ENCODE data around the gene OSBPL10. TPM values are rescaled to one million over a fixed set of nuclear protein-coding genes. Genes with fewer than 3 reads are reported as not detected.
"Not testable (repeated sequence)": the region's sequence is repeated elsewhere in the genome, so short reads cannot be mapped to it uniquely, and the experiment has no call there.

OSBPL10 gene
- total and polyA plus RNA-seq, 2 donors (not counting 1 experiment from before 2014, with no cell fraction given), result 7.1 to 7.5 TPM

DNA sequence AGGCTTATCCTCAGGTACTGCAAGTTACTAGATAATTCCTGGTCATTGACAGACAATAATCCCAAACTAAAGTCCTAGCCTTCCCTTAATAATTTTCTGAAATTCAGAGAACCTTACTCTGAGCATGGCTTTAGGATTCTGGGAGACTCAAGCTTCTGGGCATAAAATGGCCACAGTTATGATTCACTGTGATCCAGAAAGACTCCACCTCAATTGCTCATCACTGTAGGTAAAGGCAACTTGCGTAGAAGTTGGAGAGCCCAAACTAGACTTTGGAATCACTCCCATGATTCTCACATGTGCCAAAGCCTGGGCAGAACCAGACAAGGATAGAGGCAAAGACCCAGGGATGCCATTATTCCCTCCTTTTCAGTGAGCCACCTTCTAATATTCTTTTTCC is 195.3 kb downstream of the OSBPL10 start:
- H4K20me1 ChIP-seq (ENCODE audit: control insufficient read depth, extremely low read depth, insufficient read depth, low read length), result no peaks in the 10 kb centered on the region
- no peak overlapping the region for H2AFZ ChIP-seq (ENCODE audit: low read length)
- no peak overlapping the region for H3K4me2 ChIP-seq (ENCODE audit: extremely low read depth, insufficient read depth, low read length)
- no peak overlapping the region for H3K4me3 ChIP-seq (replicated peaks in 1 of 4; ENCODE audit: control extremely low read depth in 1 of 4, insufficient read depth in 1 of 4, low read depth in 3 of 4, low read length in 4 of 4)
- no peaks in the 10 kb centered on the region for H3K9me3 ChIP-seq (ENCODE audit: control insufficient read depth, insufficient read depth, low read depth, low read length)
- no peak for TF ChIP-seq EZH2 (IDR thresholded peaks at IDR 0.05; ENCODE audit: low read length, missing control alignments)
- TF ChIP-seq, protein P1, sequence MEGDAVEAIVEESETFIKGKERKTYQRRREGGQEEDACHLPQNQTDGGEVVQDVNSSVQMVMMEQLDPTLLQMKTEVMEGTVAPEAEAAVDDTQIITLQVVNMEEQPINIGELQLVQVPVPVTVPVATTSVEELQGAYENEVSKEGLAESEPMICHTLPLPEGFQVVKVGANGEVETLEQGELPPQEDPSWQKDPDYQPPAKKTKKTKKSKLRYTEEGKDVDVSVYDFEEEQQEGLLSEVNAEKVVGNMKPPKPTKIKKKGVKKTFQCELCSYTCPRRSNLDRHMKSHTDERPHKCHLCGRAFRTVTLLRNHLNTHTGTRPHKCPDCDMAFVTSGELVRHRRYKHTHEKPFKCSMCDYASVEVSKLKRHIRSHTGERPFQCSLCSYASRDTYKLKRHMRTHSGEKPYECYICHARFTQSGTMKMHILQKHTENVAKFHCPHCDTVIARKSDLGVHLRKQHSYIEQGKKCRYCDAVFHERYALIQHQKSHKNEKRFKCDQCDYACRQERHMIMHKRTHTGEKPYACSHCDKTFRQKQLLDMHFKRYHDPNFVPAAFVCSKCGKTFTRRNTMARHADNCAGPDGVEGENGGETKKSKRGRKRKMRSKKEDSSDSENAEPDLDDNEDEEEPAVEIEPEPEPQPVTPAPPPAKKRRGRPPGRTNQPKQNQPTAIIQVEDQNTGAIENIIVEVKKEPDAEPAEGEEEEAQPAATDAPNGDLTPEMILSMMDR (conservative IDR thresholded peaks at IDR 0.05 in 1 of 2, IDR thresholded peaks at IDR 0.05 in 1 of 2; ENCODE audit: low read depth in 1 of 2, low read length in 2 of 2), result no peak
- no peak overlapping the region for H3K27ac ChIP-seq (ENCODE audit: insufficient read depth, low read length)
- no peaks in the 10 kb centered on the region for H3K27me3 ChIP-seq (ENCODE audit: control insufficient read depth, insufficient read depth, low read length)
- H3K36me3 ChIP-seq (ENCODE audit: control insufficient read depth, insufficient read depth, low read length), result no peaks in the 10 kb centered on the region
- no peak overlapping the region for H3K9ac ChIP-seq (ENCODE audit: insufficient read depth, low read length)
- no peaks in the 10 kb centered on the region for H3K79me2 ChIP-seq (ENCODE audit: control insufficient read depth, insufficient read depth, low read length)
- no peak for DNase-seq (ENCODE audit: low read depth in 2 of 2)
- H3K4me1 ChIP-seq (ENCODE audit: control insufficient read depth, extremely low read depth, insufficient read depth, low read length), result no peaks in the 10 kb centered on the region

DNA sequence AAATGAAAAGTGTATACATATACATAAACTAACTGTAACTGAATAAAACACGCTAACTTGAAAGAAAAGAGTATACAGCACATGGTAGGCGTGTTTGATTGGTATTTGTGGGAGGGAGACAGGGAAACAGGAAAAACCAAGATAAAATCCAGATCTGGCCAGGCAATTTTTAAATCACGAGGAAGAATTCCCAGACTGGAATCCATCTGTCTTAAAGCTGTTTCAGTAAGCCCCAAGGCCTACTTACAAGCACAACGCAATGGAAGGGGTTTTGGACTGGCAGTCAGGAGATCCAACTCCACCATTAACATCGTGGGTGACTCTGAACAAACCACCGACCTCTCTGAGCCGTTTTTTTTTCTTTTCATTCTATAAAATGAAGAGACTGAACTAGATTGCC is 195.8 kb downstream of the OSBPL10 start:
- H3K9ac ChIP-seq (ENCODE audit: insufficient read depth, low read length), result no peak overlapping the region
- no peak overlapping the region for H3K27ac ChIP-seq (ENCODE audit: insufficient read depth, low read length)
- H3K4me2 ChIP-seq (ENCODE audit: extremely low read depth, insufficient read depth, low read length), result no peak overlapping the region
- no peak for TF ChIP-seq EZH2 (IDR thresholded peaks at IDR 0.05; ENCODE audit: low read length, missing control alignments)
- TF ChIP-seq, protein P1 (conservative IDR thresholded peaks at IDR 0.05 in 1 of 2, IDR thresholded peaks at IDR 0.05 in 1 of 2; ENCODE audit: low read depth in 1 of 2, low read length in 2 of 2), result no peak
- no peaks in the 10 kb centered on the region for H3K36me3 ChIP-seq (ENCODE audit: control insufficient read depth, insufficient read depth, low read length)
- H3K4me3 ChIP-seq (replicated peaks in 1 of 4; ENCODE audit: control extremely low read depth in 1 of 4, insufficient read depth in 1 of 4, low read depth in 3 of 4, low read length in 4 of 4), result no peak overlapping the region
- no peak overlapping the region for H2AFZ ChIP-seq (ENCODE audit: low read length)
- no peaks in the 10 kb centered on the region for H3K79me2 ChIP-seq (ENCODE audit: control insufficient read depth, insufficient read depth, low read length)
- H3K4me1 ChIP-seq (ENCODE audit: control insufficient read depth, extremely low read depth, insufficient read depth, low read length), result no peaks in the 10 kb centered on the region
- no peak for DNase-seq (ENCODE audit: low read depth in 2 of 2)
- no peaks in the 10 kb centered on the region for H4K20me1 ChIP-seq (ENCODE audit: control insufficient read depth, extremely low read depth, insufficient read depth, low read length)
- H3K9me3 ChIP-seq (ENCODE audit: control insufficient read depth, insufficient read depth, low read depth, low read length), result no peaks in the 10 kb centered on the region
- no peaks in the 10 kb centered on the region for H3K27me3 ChIP-seq (ENCODE audit: control insufficient read depth, insufficient read depth, low read length)

DNA sequence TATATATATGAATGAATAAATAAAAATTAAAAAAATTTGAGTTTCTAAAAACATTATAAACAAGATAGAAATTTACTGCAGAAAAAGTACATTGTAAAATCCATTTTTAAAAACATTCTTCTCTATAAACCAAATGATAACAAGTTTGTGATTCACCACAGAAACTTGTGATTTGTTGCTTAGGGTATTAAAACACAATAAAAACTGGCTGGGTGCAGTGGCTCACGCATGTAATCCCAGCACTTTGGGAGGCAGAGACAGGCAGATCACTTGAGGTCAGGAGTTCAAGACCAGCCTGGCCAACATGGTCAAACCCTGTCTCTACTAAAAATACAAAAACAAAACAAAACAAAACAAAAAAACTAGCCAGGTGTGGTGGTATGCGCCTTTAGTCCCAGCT is 197.2 kb downstream of the OSBPL10 start:
- not testable (repeated sequence) for H2AFZ ChIP-seq (ENCODE audit: low read length); H3K9me3 ChIP-seq (ENCODE audit: control insufficient read depth, insufficient read depth, low read depth, low read length); H3K4me3 ChIP-seq (replicated peaks in 1 of 4; ENCODE audit: control extremely low read depth in 1 of 4, insufficient read depth in 1 of 4, low read depth in 3 of 4, low read length in 4 of 4); H4K20me1 ChIP-seq (ENCODE audit: control insufficient read depth, extremely low read depth, insufficient read depth, low read length); H3K4me2 ChIP-seq (ENCODE audit: extremely low read depth, insufficient read depth, low read length); H3K9ac ChIP-seq (ENCODE audit: insufficient read depth, low read length); H3K36me3 ChIP-seq (ENCODE audit: control insufficient read depth, insufficient read depth, low read length); H3K27ac ChIP-seq (ENCODE audit: insufficient read depth, low read length); H3K27me3 ChIP-seq (ENCODE audit: control insufficient read depth, insufficient read depth, low read length); H3K79me2 ChIP-seq (ENCODE audit: control insufficient read depth, insufficient read depth, low read length); H3K4me1 ChIP-seq (ENCODE audit: control insufficient read depth, extremely low read depth, insufficient read depth, low read length)
- DNase-seq (ENCODE audit: low read depth in 2 of 2), result peak in 1 of 2 donors; percentile 21

DNA sequence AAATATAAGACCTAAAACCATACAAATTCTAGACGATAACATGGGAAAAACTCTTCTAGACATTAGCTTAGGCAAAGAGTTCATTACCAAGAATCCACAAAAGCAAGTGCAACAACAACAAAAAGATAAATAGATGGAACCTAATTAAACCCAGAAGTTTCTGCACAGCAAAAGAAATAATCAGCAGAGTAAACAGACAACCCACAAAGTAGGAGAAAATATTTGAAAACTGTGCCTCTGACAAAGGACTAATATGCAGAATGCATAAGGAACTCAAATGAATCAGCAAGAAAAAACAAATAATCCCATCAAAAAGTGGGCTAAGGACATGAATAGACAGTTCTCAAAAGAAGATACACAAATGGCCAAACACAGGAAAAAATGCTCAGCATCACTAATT is 198.8 kb downstream of the OSBPL10 start:
- not testable (repeated sequence) for H2AFZ ChIP-seq (ENCODE audit: low read length); H3K4me3 ChIP-seq (replicated peaks in 1 of 4; ENCODE audit: control extremely low read depth in 1 of 4, insufficient read depth in 1 of 4, low read depth in 3 of 4, low read length in 4 of 4); DNase-seq (ENCODE audit: low read depth in 2 of 2); H3K27ac ChIP-seq (ENCODE audit: insufficient read depth, low read length); H3K36me3 ChIP-seq (ENCODE audit: control insufficient read depth, insufficient read depth, low read length); H3K9me3 ChIP-seq (ENCODE audit: control insufficient read depth, insufficient read depth, low read depth, low read length); H3K4me1 ChIP-seq (ENCODE audit: control insufficient read depth, extremely low read depth, insufficient read depth, low read length); H3K27me3 ChIP-seq (ENCODE audit: control insufficient read depth, insufficient read depth, low read length); H3K4me2 ChIP-seq (ENCODE audit: extremely low read depth, insufficient read depth, low read length); H3K9ac ChIP-seq (ENCODE audit: insufficient read depth, low read length); H3K79me2 ChIP-seq (ENCODE audit: control insufficient read depth, insufficient read depth, low read length); H4K20me1 ChIP-seq (ENCODE audit: control insufficient read depth, extremely low read depth, insufficient read depth, low read length)

Measured in fibroblast of lung (primary cell).